H1 (cell line): Measurements from ENCODE around the gene TNFAIP1. TPM values are rescaled to one million over a fixed set of nuclear protein-coding genes. Genes with fewer than 3 reads are reported as not detected.

Source experiments
- CTCF ChIA-PET: fragments of 300-600 bp; sonication (Branson Sonifier 250); formaldehyde crosslinking; loops from one replicate; lab custom pipeline; 2021; ENCODE audit not compliant: partially characterized antibody; lab: Charles Lee
- POLR2A ChIA-PET: fragments of 300-600 bp; sonication (Branson Sonifier 250); formaldehyde crosslinking; loops from one replicate; lab custom pipeline; 2021; ENCODE audit warnings: inconsistent platforms; ENCODE audit not compliant: partially characterized antibody; lab: Charles Lee
- DNase-seq, 2 experiments: peaks; one replicate each; pipeline versions ENCODE4 v3.0.0 to v3.0.0-alpha.2; 2010 to 2022; ENCODE audit warnings: low spot score in 2 of 2, low read depth in 1 of 2, mixed read lengths in 1 of 2
- FAIRE-seq: peaks from 2 replicates; lab custom pipeline; 2011; peaks lifted over from hg19 to GRCh38; lab: Jason Lieb, UNC
- H2AFZ ChIP-seq: 2 replicates; pipeline ENCODE4 v1.8.1; 2012; ENCODE audit warnings: low read length, inconsistent platforms
- H2AK5ac ChIP-seq: 2 replicates; pipeline ENCODE4 v1.6.1; 2013; ENCODE audit warnings: low read depth, low read length
- H2BK120ac ChIP-seq: replicated peaks from 2 replicates; pipeline ENCODE3; 2013; ENCODE audit warnings: low read depth, low read length, inconsistent platforms
- H2BK12ac ChIP-seq: 2 replicates; pipeline ENCODE4 v1.6.1; 2013; ENCODE audit warnings: low read depth, low read length
- H2BK15ac ChIP-seq: 2 replicates; pipeline ENCODE4 v1.6.1; 2013; ENCODE audit warnings: low read length
- H2BK20ac ChIP-seq: 2 replicates; pipeline ENCODE4 v1.6.1; 2013; ENCODE audit warnings: low read length
- H2BK5ac ChIP-seq: 2 replicates; pipeline ENCODE4 v1.6.1; 2013; ENCODE audit warnings: low read depth, low read length
- H3K14ac ChIP-seq: 2 replicates; pipeline ENCODE4 v1.6.1; 2013; ENCODE audit warnings: inconsistent platforms; ENCODE audit not compliant: insufficient read length
- H3K18ac ChIP-seq: 2 replicates; pipeline ENCODE4 v1.6.1; 2013; ENCODE audit warnings: low read length; ENCODE audit errors: extremely low read depth
- H3K23ac ChIP-seq: 2 replicates; pipeline ENCODE4 v1.6.1; 2013; ENCODE audit warnings: inconsistent platforms; ENCODE audit not compliant: insufficient read length
- H3K23me2 ChIP-seq: 2 replicates; pipeline ENCODE4 v1.6.1; 2013; ENCODE audit warnings: low read depth, low read length
- H3K27ac ChIP-seq: 2 replicates; pipeline ENCODE4 v1.6.1; 2011; ENCODE audit warnings: low read depth, low read length, inconsistent platforms
- H3K27me3 ChIP-seq, 4 experiments: replicated peaks in 1 of 4; 1 replicate in 1 of 4; 2 replicates in 3 of 4; pipeline versions ENCODE4 v1.6.1 to v1.8.1; 2011 to 2013; ENCODE audit warnings: low read length in 3 of 4, mild to moderate bottlenecking in 3 of 4, inconsistent platforms in 2 of 4, mixed read lengths in 2 of 4, moderate library complexity in 1 of 4; ENCODE audit not compliant: control insufficient read depth in 3 of 4, insufficient read depth in 3 of 4; ENCODE audit errors: extremely low read depth in 1 of 4
- H3K36me3 ChIP-seq, 4 experiments: 2 replicates each; pipeline versions ENCODE4 v1.6.1 to v1.8.1; 2011 to 2013; ENCODE audit warnings: mild to moderate bottlenecking in 4 of 4, low read length in 3 of 4, moderate library complexity in 2 of 4, control low read depth in 1 of 4, inconsistent platforms in 1 of 4; ENCODE audit not compliant: insufficient read depth in 4 of 4, control insufficient read depth in 2 of 4
- H3K4ac ChIP-seq: replicated peaks from 2 replicates; pipeline ENCODE3; 2013; ENCODE audit warnings: low read length, low read depth, mixed read lengths, inconsistent platforms; ENCODE audit not compliant: insufficient read length
- H3K4me1 ChIP-seq, 4 experiments: replicated peaks in 1 of 4; 1 replicate in 1 of 4; 2 replicates in 3 of 4; pipeline versions ENCODE4 v1.6.1 to v1.8.1; 2011 to 2013; ENCODE audit warnings: low read length in 3 of 4, inconsistent platforms in 2 of 4, mixed read lengths in 1 of 4; ENCODE audit not compliant: insufficient read depth in 4 of 4, control insufficient read depth in 3 of 4
- H3K4me2 ChIP-seq, 2 experiments: 2 replicates each; pipeline versions ENCODE4 v1.6.1 to v1.8.1; 2011 to 2013; ENCODE audit warnings: low read depth in 2 of 2, low read length in 2 of 2, control low read depth in 1 of 2, inconsistent platforms in 1 of 2, mild to moderate bottlenecking in 1 of 2; ENCODE audit not compliant: insufficient read depth in 1 of 2
- H3K4me3 ChIP-seq, 4 experiments: fragments of 200-600, 300-600 bp in 1 of 4; sonication (generic), shearing (Covaris generic), sonication (Bioruptor Twin) in 1 of 4; 2 replicates each; pipeline versions ENCODE4 v1.5.1 to v1.8.1; 2011 to 2016; ENCODE audit warnings: low read length in 4 of 4, low read depth in 3 of 4, control low read depth in 2 of 4, inconsistent platforms in 2 of 4, mild to moderate bottlenecking in 2 of 4, mixed read lengths in 1 of 4, moderate library complexity in 1 of 4; ENCODE audit not compliant: insufficient read depth in 2 of 4; ENCODE audit errors: extremely low read depth in 1 of 4
- H3K56ac ChIP-seq: replicated peaks from 2 replicates; pipeline ENCODE3; 2013; ENCODE audit warnings: low read depth, mild to moderate bottlenecking, mixed read lengths, low read length, inconsistent platforms; ENCODE audit not compliant: insufficient read length
- H3K79me1 ChIP-seq: 2 replicates; pipeline ENCODE4 v1.6.1; 2013; ENCODE audit warnings: low read depth, low read length, control low read depth
- H3K79me2 ChIP-seq, 2 experiments: 2 replicates each; pipeline versions ENCODE4 v1.6.1 to v1.8.1; 2012 to 2013; ENCODE audit warnings: low read length in 2 of 2, mild to moderate bottlenecking in 2 of 2, inconsistent platforms in 1 of 2; ENCODE audit not compliant: insufficient read depth in 2 of 2, control insufficient read depth in 1 of 2
- H3K9ac ChIP-seq, 4 experiments: replicated peaks in 1 of 4; 1 replicate in 1 of 4; 2 replicates in 3 of 4; pipeline versions ENCODE4 v1.6.1 to v1.8.1; 2011 to 2013; ENCODE audit warnings: low read depth in 3 of 4, low read length in 3 of 4, control low read depth in 2 of 4, mild to moderate bottlenecking in 2 of 4, moderate library complexity in 2 of 4, inconsistent platforms in 1 of 4; ENCODE audit errors: extremely low read depth in 1 of 4
- H3K9me3 ChIP-seq, 2 experiments: 2 replicates each; pipeline versions ENCODE4 v1.6.1 to v1.8.1; 2012 to 2013; ENCODE audit warnings: mild to moderate bottlenecking in 2 of 2, moderate library complexity in 2 of 2, control low read depth in 1 of 2, inconsistent platforms in 1 of 2, low read depth in 1 of 2, low read length in 1 of 2, mixed read lengths in 1 of 2; ENCODE audit not compliant: insufficient read depth in 2 of 2
- H4K20me1 ChIP-seq, 2 experiments: replicated peaks in 1 of 2; 2 replicates each; pipeline versions ENCODE3 to v1.8.1; 2011 to 2013; ENCODE audit warnings: inconsistent platforms in 2 of 2, low read length in 2 of 2, mild to moderate bottlenecking in 1 of 2; ENCODE audit not compliant: insufficient read depth in 2 of 2, control insufficient read depth in 1 of 2
- H4K5ac ChIP-seq: 2 replicates; pipeline ENCODE4 v1.6.1; 2013; ENCODE audit warnings: low read length, low read depth, mixed read lengths, inconsistent platforms; ENCODE audit not compliant: insufficient read length
- H4K8ac ChIP-seq: 2 replicates; pipeline ENCODE4 v1.8.0; 2013; ENCODE audit warnings: mild to moderate bottlenecking, moderate library complexity, low read length, inconsistent platforms; ENCODE audit not compliant: insufficient read depth; ENCODE audit errors: extremely low read depth
- H4K91ac ChIP-seq: replicated peaks from 2 replicates; pipeline ENCODE3; 2013; ENCODE audit warnings: low read length, mixed read lengths, inconsistent platforms; ENCODE audit not compliant: insufficient read length
- KDM4A ChIP-seq: IDR thresholded peaks from one replicate; pipeline ENCODE4 v1.7.1; 2012; ENCODE audit warnings: low read depth, mild to moderate bottlenecking, moderate library complexity, low read length, inconsistent platforms; ENCODE audit not compliant: severe bottlenecking
- NRF1 ChIP-seq: IDR thresholded peaks from 2 replicates; pipeline ENCODE4 v1.6.1; 2011; ENCODE audit warnings: mild to moderate bottlenecking, low read depth, low read length, improper control_type of control experiment
- POU5F1 ChIP-seq: IDR thresholded peaks from 2 replicates; pipeline ENCODE4 v1.6.1; 2011; ENCODE audit warnings: low read depth, mild to moderate bottlenecking, low read length, moderate library complexity
- RNF2 ChIP-seq: fragments of 200-900, 300-1000 bp; sonication (generic); IDR thresholded peaks from 2 replicates; pipeline ENCODE4 v1.7.1; 2016; ENCODE audit warnings: borderline replicate concordance, low read depth, mild to moderate bottlenecking, antibody characterized with exemption, low read length; ENCODE audit not compliant: poor library complexity, severe bottlenecking; ENCODE audit errors: missing control alignments
- WGBS, 2 experiments: shearing (Covaris generic) in 1 of 2; methylation state at CpG; one replicate each; pipeline versions ENCODE4 v1.1.6 to v1.1.7; 2013 to 2015; ENCODE audit warnings: low lambda C conversion rate in 2 of 2, mixed read lengths in 2 of 2, inconsistent platforms in 1 of 2, low coverage in 1 of 2, missing lambda C conversion rate in 1 of 2; ENCODE audit not compliant: insufficient replicate concordance in 2 of 2, insufficient coverage in 1 of 2, insufficient read length in 1 of 2; ENCODE audit errors: extremely low coverage in 1 of 2, missing lambda C conversion rate in 1 of 2; 5-methylcytosine and 5-hydroxymethylcytosine counted together
- polyA plus RNA-seq, 7 experiments: library from polyadenylated mRNA; depleted of rRNA in 3 of 7; stranded (reverse) in 5 of 7; unstranded in 2 of 7; fragments of >200 nt in 5 of 7; fragments of 200-250 nt in 2 of 7; gene quantifications; 1 replicate in 5 of 7; 2 replicates in 1 of 7; 4 replicates in 1 of 7; pipeline versions ENCODE4 v1.2.1 to v1.2.3, GENCODE V29; 2011 to 2013; ENCODE audit warnings: missing spikeins in 2 of 7, mixed read lengths in 2 of 7
- total RNA-seq: library from RNA; stranded (reverse); fragmentation: NEBNext Ultra II Directional; extraction: Animal tissue kit (Norgen Biotek cat#: 25700); gene quantifications from 2 replicates; pipeline ENCODE4 v1.2.1, GENCODE V29; 2021
- TF ChIP-seq, protein P1 (sequence below): IDR thresholded peaks from 2 replicates; pipeline ENCODE4 v1.6.1; 2011; ENCODE audit warnings: low read length, improper control_type of control experiment

TNFAIP1 gene
- total and polyA plus RNA-seq, 2 of the 8 experiments (the other 6 are each of a cell fraction or from before 2014, with no cell fraction given), result 16.9 to 19.5 TPM

DNA sequence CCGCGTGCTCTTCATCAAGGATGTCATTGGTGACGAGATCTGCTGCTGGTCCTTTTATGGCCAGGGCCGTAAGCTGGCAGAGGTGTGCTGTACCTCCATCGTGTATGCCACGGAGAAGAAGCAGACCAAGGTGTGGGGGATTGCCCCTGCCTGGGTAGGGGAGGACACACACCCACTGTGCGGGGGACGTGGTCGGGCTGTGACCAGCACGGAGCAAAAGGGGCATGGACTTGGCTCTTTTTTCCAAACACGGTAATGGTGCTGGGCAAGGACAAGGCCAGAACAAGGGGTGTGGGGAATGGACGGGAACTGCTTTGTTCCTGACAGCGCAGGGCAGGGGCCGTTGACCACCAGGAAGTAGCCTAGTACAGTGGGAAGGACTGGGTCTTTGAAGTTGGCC is 6.8 kb downstream of the TNFAIP1 start:
- H3K79me1 ChIP-seq, result peaks cover 5% of the 10 kb centered on the region
- no peak overlapping the region for H3K23ac ChIP-seq
- H3K4me1 ChIP-seq, result peaks cover 0 to 3% (median 0%) of the 10 kb centered on the region in 4 experiments; a peak in 3 of 7 replicates
- no peak overlapping the region for H3K9ac ChIP-seq
- H2BK5ac ChIP-seq, result no peak overlapping the region
- no peak overlapping the region for H3K18ac ChIP-seq
- no peak for TF ChIP-seq RNF2
- TF ChIP-seq NRF1, result no peak
- TF ChIP-seq, protein P1, sequence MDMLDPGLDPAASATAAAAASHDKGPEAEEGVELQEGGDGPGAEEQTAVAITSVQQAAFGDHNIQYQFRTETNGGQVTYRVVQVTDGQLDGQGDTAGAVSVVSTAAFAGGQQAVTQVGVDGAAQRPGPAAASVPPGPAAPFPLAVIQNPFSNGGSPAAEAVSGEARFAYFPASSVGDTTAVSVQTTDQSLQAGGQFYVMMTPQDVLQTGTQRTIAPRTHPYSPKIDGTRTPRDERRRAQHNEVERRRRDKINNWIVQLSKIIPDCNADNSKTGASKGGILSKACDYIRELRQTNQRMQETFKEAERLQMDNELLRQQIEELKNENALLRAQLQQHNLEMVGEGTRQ, result no peak
- TF ChIP-seq KDM4A, result no peak
- TF ChIP-seq POU5F1, result no peak
- no peak overlapping the region for H2BK12ac ChIP-seq
- H3K9me3 ChIP-seq, result no peaks in the 10 kb centered on the region
- H4K91ac ChIP-seq, result no peak overlapping the region
- no peak overlapping the region for H2BK120ac ChIP-seq
- H3K23me2 ChIP-seq, result no peaks in the 10 kb centered on the region
- no peak overlapping the region for H2BK15ac ChIP-seq
- H3K79me2 ChIP-seq, result peaks cover 0 to 1% of the 10 kb centered on the region in 2 experiments; a peak in 2 of 4 replicates
- H4K5ac ChIP-seq, result no peak overlapping the region
- H3K56ac ChIP-seq, result no peak overlapping the region
- peaks cover 10 to 30% (median 21%) of the 10 kb centered on the region in 4 experiments for H3K36me3 ChIP-seq
- H4K8ac ChIP-seq, result no peak overlapping the region
- H3K27me3 ChIP-seq, result no peaks in the 10 kb centered on the region
- no peak overlapping the region for H2BK20ac ChIP-seq
- H3K14ac ChIP-seq, result no peak overlapping the region
- no peak overlapping the region for H2AFZ ChIP-seq
- DNase-seq (no peak), FAIRE-seq (no peak)
- peaks cover 9 to 12% of the 10 kb centered on the region in 2 experiments for H4K20me1 ChIP-seq
- ChIA-PET CTCF (no interaction called here), POLR2A (interaction anchor here (1.9 to 9.7 kb wide), 2 partner anchors 11 to 14 kb away, joined by 4 to 92 read pairs; partner anchors contain the start of gene POLDIP2)
- 95% methylated on average over 14 of the region's 14 CpGs; no CpG with 5 or more reads in 1 of the 2 experiments for WGBS, 2 experiments
- no peak overlapping the region for H2AK5ac ChIP-seq
- no peak overlapping the region for H3K4ac ChIP-seq
- H3K4me3 ChIP-seq, result no peak overlapping the region
- H3K27ac ChIP-seq, result no peak overlapping the region
- no peak overlapping the region for H3K4me2 ChIP-seq
